Activated effector memory CD4-positive, alpha-beta T cell treated with Interleukin-2 at 50 U/mL for 16 hours (primary cell): Measurements from ENCODE around the gene OPCML.

Experiments
- DNase-seq: peaks from one replicate; pipeline ENCODE4 v3.0.0-alpha.2; 2020

The OPCML gene

GRCh38 chr11:133224271-133224670, 308.0 kb downstream of the OPCML start:
- DNase-seq, result no peak

GRCh38 chr11:133222425-133223330, 309.6 kb downstream of the OPCML start:
- no peak for DNase-seq

GRCh38 chr11:133219543-133219942, 312.8 kb downstream of the OPCML start:
- DNase-seq, result no peak

- DNase-seq, result no peak
Measured at GRCh38 chr11:133216813-133217212, 315.5 kb downstream of the OPCML start.

- no peak for DNase-seq
Measured at GRCh38 chr11:133215596-133216230, 316.6 kb downstream of the OPCML start.

GRCh38 chr11:133214646-133215045, 317.7 kb downstream of the OPCML start:
- no peak for DNase-seq

GRCh38 chr11:133212201-133212600, 320.1 kb downstream of the OPCML start:
- DNase-seq, result no peak

- DNase-seq, result no peak
Measured at GRCh38 chr11:133207995-133208394, 324.3 kb downstream of the OPCML start.

GRCh38 chr11:133206313-133207005, 325.8 kb downstream of the OPCML start:
- no peak for DNase-seq

- DNase-seq, result no peak
Measured at GRCh38 chr11:133204158-133204557, 328.1 kb downstream of the OPCML start.

GRCh38 chr11:133202816-133203215, 329.5 kb downstream of the OPCML start:
- DNase-seq, result no peak

- DNase-seq, result no peak
Measured at GRCh38 chr11:133198438-133198837, 333.9 kb downstream of the OPCML start.

- DNase-seq, result no peak
Measured at GRCh38 chr11:133197425-133197824, 334.9 kb downstream of the OPCML start.

GRCh38 chr11:133191931-133192330, 340.4 kb downstream of the OPCML start:
- no peak for DNase-seq

GRCh38 chr11:133181667-133182066, 350.6 kb downstream of the OPCML start:
- DNase-seq, result no peak

GRCh38 chr11:133181066-133181465, 351.2 kb downstream of the OPCML start:
- DNase-seq, result no peak

GRCh38 chr11:133180201-133180600, 352.1 kb downstream of the OPCML start:
- no peak for DNase-seq

- no peak for DNase-seq
Measured at GRCh38 chr11:133176748-133177147, 355.6 kb downstream of the OPCML start.

GRCh38 chr11:133175103-133175502, 357.2 kb downstream of the OPCML start:
- no peak for DNase-seq

- DNase-seq, result no peak
Measured at GRCh38 chr11:133173810-133174412, 358.4 kb downstream of the OPCML start.

- DNase-seq, result no peak
Measured at GRCh38 chr11:133172349-133172748, 360.0 kb downstream of the OPCML start.

- DNase-seq, result no peak
Measured at GRCh38 chr11:133171374-133171773, 360.9 kb downstream of the OPCML start.

- DNase-seq, result no peak
Measured at GRCh38 chr11:133168016-133168415, 364.3 kb downstream of the OPCML start.
